Esophagus squamous epithelium (tissue), 5 donors: ENCODE results near the gene HSBP1L1. TPM values are rescaled to one million over a fixed set of nuclear protein-coding genes. Genes with fewer than 3 reads are reported as not detected.
A peak's percentile ranks its signal among the peaks of the same experiment; 100 is the strongest.

Experiments
- DNase-seq: peaks from one replicate; lab custom pipeline; 2025; lab: John Stamatoyannopoulos, UW
- H3K27ac ChIP-seq, 4 donors: fragments of 200-600 bp; sonication (generic); one replicate each; pipeline ENCODE4 v1.5.1; 2016 to 2019; ENCODE audit warnings: mild to moderate bottlenecking in 1 of 4
- H3K27me3 ChIP-seq, 4 donors: fragments of 200-600 bp; sonication (generic); 1 replicate in 3 of 4; 2 replicates in 1 of 4; pipeline versions ENCODE4 v1.5.1 to v1.6.0; 2017 to 2021; ENCODE audit warnings: antibody characterized with exemption in 1 of 4
- H3K36me3 ChIP-seq, 3 donors: fragments of 200-600 bp; sonication (generic); one replicate each; pipeline ENCODE4 v1.5.1; 2016 to 2019
- H3K4me1 ChIP-seq, 3 donors: fragments of 200-600 bp; sonication (generic); one replicate each; pipeline ENCODE4 v1.5.1; 2017 to 2019
- H3K4me3 ChIP-seq, 4 donors: fragments of 200-600 bp; sonication (generic); 1 replicate in 3 of 4; 2 replicates in 1 of 4; pipeline ENCODE4 v1.5.1; 2016 to 2019; ENCODE audit warnings: mild to moderate bottlenecking in 2 of 4, moderate library complexity in 1 of 4
- H3K9me3 ChIP-seq, 3 donors: fragments of 200-600 bp; sonication (generic); one replicate each; pipeline ENCODE4 v1.5.1; 2016 to 2019
- POLR2A ChIP-seq, 4 donors: fragments of 450-650 bp; IDR thresholded peaks; one replicate each; pipeline ENCODE4 v1.6.1; 2017; ENCODE audit warnings: antibody characterized with exemption in 4 of 4, mild to moderate bottlenecking in 4 of 4, moderate library complexity in 3 of 4
- WGBS, 2 donors: methylation state at CpG; one replicate each; pipeline ENCODE4 v1.1.5; 2018; 5-methylcytosine and 5-hydroxymethylcytosine counted together
- intact Hi-C: fragments of 100-400 bp; cut with DNase I; formaldehyde crosslinking; loops from one replicate; pipeline ENCODE4 v1.15.0; 2022
- total RNA-seq, 4 donors: library from RNA; depleted of rRNA; stranded (reverse); fragments of >200 nt; gene quantifications; one replicate each; pipeline ENCODE4 v1.1.0, GENCODE V29; 2016
- TF ChIP-seq, protein P1 (sequence below), 6 experiments: fragments of 450-650 bp in 4 of 6; fragments of 200-600 bp in 2 of 6; sonication (generic) in 2 of 6; IDR thresholded peaks; one replicate each; pipeline ENCODE4 v1.5.1; 2016 to 2019; ENCODE audit warnings: antibody characterized with exemption in 6 of 6, mild to moderate bottlenecking in 4 of 6, moderate library complexity in 4 of 6
- donor health status: DM: yes; HTN: yes; CAD: no.

HSBP1L1 gene
- total RNA-seq, result 10 to 100 TPM; 17.7 to 27.1 (median 25.8) TPM

DNA sequence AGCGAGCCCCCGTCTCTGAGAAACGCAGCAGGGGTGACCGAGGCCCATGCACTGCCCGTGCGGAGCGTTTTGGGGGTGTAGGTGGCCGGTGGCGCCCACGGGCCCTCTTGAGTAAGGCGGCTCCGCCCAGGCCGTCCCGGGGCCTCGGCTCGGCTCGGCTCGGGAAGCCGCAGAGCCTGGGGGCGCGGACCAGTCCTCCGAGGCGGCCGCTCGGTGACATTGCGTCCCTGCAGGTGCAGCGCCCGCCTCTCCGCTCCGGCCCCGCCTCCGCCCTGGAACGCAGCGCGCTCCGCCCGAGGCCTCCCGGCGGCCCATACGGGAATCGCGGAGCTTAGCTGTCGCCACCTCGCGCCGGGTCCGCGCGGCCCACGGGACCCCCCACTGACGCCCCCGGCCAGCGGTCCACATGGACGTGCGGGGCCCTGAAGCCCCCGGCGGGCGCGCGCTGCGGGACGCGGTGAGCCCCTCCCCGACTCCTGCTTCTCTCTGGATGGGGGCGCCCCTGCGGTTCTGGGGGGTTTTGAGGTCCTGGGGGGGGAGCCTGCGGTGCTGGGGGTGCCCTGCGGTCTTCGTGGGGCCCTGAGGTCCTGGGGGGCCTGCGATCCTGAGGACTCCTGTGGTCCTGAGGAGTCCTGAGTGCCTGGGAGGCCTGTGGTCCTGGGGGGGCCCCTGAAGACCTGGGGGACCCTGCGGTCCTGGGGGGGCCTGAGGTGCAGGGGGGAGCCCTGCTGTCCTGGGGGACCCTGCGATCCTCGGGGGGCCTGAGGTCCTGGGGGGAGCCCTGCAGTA is at the start of gene HSBP1L1:
Gene HSBP1L1, plus strand, starts transcription at position 314 of the 789 bp plus-strand sequence. Its CDS starts 93 bp downstream, at position 407.
- H3K27me3 ChIP-seq, result no peaks in the 10 kb centered on the region
- H3K36me3 ChIP-seq, result peaks cover 0 to 18% (median 0%) of the 10 kb centered on the region in 3 donors
- TF ChIP-seq, protein P1, sequence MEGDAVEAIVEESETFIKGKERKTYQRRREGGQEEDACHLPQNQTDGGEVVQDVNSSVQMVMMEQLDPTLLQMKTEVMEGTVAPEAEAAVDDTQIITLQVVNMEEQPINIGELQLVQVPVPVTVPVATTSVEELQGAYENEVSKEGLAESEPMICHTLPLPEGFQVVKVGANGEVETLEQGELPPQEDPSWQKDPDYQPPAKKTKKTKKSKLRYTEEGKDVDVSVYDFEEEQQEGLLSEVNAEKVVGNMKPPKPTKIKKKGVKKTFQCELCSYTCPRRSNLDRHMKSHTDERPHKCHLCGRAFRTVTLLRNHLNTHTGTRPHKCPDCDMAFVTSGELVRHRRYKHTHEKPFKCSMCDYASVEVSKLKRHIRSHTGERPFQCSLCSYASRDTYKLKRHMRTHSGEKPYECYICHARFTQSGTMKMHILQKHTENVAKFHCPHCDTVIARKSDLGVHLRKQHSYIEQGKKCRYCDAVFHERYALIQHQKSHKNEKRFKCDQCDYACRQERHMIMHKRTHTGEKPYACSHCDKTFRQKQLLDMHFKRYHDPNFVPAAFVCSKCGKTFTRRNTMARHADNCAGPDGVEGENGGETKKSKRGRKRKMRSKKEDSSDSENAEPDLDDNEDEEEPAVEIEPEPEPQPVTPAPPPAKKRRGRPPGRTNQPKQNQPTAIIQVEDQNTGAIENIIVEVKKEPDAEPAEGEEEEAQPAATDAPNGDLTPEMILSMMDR (IDR thresholded peaks at IDR 0.05), result peak in 4 of 6 experiments; percentile 36 to 48 (median 40)
- TF ChIP-seq POLR2A (IDR thresholded peaks at IDR 0.05), result peak in 1 of 4 donors; percentile 48
- WGBS, 2 donors, result 0 to 13% methylated on average over 6 to 7 of the region's 73 CpGs
- H3K4me3 ChIP-seq, result peak within 1 kb of the TSS; percentile 54 to 83 (median 68)
- H3K27ac ChIP-seq, result peak within 1 kb of the TSS; percentile 85 to 92 (median 90)
- H3K9me3 ChIP-seq, result no peaks in the 10 kb centered on the region
- peaks cover 15 to 77% (median 34%) of the 10 kb centered on the region in 3 donors for H3K4me1 ChIP-seq
- no peak for DNase-seq
- intact Hi-C loops, result no loop called here

DNA sequence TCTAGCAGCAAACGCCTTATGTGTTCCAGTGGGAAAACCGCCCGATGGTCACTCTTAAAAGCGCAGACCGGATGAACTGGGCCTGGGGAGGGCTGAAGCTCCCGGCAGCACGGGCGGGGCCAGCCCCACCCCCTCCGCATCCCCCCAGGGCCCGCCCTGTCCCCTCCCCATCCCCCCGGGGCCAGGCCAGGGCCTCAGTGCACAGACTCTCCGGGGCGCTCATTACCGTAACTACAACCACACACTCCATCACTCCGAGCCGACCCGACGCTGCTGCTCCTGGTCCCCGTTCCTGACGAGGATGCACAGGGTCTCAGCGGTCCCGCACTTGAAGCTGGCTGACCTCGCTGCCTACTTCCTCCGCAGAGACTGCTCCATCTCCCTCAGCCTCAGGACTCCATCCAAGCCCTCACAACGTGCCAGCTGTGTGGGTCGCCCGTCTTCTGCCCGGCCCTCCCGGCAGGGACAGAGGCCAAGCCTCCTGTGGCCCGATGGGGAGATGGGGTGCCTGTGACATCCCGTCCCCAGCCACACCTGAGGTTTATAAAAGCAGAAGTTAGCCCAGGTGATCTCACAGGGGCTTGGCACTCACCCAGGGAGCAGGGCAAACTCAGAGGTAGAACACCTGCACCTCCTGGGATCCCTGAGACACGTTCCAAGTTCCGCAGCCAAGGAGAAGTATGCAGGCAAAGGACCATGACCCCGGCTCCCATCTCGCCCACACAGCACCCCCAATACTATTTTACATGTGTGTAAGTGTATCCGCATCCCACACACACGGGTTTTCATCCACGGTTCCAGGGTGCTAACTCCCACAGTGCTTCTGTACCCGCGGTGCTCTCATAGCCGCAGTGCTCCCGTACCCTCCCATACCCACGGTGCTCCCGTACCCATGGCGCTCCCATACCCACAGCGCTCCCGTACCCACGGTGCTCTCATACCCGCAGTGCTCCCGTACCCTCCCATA is 49.0 kb upstream of the HSBP1L1 start:
- Histone ChIP-seq H3K9me3 (no peaks in the 10 kb centered on the region), H3K27me3 (no peaks in the 10 kb centered on the region), H3K36me3 (peaks cover 8 to 83% (median 13%) of the 10 kb centered on the region in 3 donors), H3K4me1 (no peaks in the 10 kb centered on the region), H3K27ac (no peak overlapping the region), H3K4me3 (no peak overlapping the region)
- 85 to 93% methylated on average over 19 to 26 of the region's 50 CpGs for WGBS, 2 donors
- no peak for DNase-seq
- TF ChIP-seq POLR2A (IDR thresholded peaks at IDR 0.05), result no peak
- TF ChIP-seq, protein P1 (IDR thresholded peaks at IDR 0.05), result no peak
- intact Hi-C loops, result no loop called here

DNA sequence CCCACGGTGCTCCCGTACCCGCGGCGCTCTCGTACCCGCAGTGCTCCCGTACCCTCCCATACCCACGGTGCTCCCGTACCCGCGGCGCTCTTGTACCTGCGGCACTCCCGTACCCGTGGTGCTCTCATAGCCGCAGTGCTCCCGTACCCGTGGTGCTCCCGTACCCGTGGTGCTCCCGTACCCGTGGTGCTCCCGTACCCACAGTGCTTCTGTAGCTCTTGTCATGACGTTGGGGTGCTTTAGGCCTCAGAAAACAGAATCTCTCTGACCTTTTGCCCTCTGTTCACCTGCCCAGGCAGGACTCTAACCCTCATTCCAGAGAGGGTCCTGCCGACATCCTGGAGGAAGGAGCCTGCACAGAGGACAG is 48.3 kb upstream of the HSBP1L1 start:
- Histone ChIP-seq H3K9me3 (no peaks in the 10 kb centered on the region), H3K4me3 (no peak overlapping the region), H3K36me3 (peaks cover 8 to 80% (median 13%) of the 10 kb centered on the region in 3 donors), H3K27ac (no peak overlapping the region), H3K4me1 (no peaks in the 10 kb centered on the region), H3K27me3 (no peaks in the 10 kb centered on the region)
- DNase-seq, result no peak
- intact Hi-C loops, result no loop called here
- TF ChIP-seq, protein P1 (IDR thresholded peaks at IDR 0.05), result no peak
- no peak for TF ChIP-seq POLR2A (IDR thresholded peaks at IDR 0.05)
- WGBS, 2 donors, result 55 to 59% methylated on average over 5 to 10 of the region's 26 CpGs

DNA sequence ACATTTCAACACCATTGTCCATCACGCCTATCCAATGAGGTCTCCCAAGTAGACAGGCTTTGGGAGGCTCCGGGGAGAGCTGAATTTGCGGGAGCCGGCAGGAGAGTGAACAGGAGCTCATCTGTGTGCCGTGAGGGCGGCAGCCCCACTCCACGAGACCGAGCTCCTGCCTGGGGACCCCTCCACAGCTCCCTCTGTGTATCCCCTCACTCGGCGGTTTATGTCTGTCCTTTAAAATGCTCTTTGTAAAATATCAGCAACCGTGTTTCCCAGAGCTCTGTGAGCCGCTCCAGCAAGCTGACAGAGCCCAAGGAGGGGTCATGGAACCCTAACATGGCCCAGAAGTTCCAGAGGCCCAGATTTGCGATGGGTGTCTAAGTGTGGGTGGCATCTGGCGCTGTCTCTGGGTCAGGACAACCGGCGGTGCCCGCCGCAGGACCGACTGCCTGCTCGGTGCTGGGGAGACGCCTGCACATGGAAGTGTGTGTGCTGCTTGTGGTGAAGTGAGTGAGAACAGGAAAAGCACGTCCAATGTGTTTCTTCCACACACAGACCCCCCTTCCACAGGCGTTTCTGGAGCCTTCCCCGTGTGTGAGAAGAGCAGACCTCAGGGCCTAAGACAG is 47.8 kb upstream of the HSBP1L1 start:
- intact Hi-C loops, result no loop called here
- Histone ChIP-seq H3K4me1 (no peaks in the 10 kb centered on the region), H3K4me3 (no peak overlapping the region), H3K27ac (no peak overlapping the region), H3K9me3 (no peaks in the 10 kb centered on the region), H3K27me3 (no peaks in the 10 kb centered on the region), H3K36me3 (peaks cover 8 to 74% (median 13%) of the 10 kb centered on the region in 3 donors)
- 97 to 100% methylated on average over 5 to 12 of the region's 24 CpGs for WGBS, 2 donors
- TF ChIP-seq, protein P1 (IDR thresholded peaks at IDR 0.05), result no peak
- DNase-seq, result no peak
